Fibroblast of pulmonary artery (primary cell): ENCODE data around the gene ICAM3.

ENCODE experiments used
- DNase-seq: peaks from one replicate; pipeline ENCODE4 v3.0.0-alpha.2; 2010; ENCODE audit warnings: low read depth
- H3K4me3 ChIP-seq: replicated peaks from 2 replicates; pipeline ENCODE4 v1.5.1; 2011; ENCODE audit warnings: low read depth, mild to moderate bottlenecking, control low read depth, low read length, moderate library complexity
- TF ChIP-seq, protein P1 (sequence below): IDR thresholded peaks from 2 replicates; pipeline ENCODE4 v1.5.1; 2011; ENCODE audit warnings: mild to moderate bottlenecking, control low read depth, low read length, inconsistent platforms; ENCODE audit errors: missing control alignments

The ICAM3 gene

GRCh38 chr19:10321874-10322835, 17.3 kb downstream of the ICAM3 start:
- TF ChIP-seq, protein P1, sequence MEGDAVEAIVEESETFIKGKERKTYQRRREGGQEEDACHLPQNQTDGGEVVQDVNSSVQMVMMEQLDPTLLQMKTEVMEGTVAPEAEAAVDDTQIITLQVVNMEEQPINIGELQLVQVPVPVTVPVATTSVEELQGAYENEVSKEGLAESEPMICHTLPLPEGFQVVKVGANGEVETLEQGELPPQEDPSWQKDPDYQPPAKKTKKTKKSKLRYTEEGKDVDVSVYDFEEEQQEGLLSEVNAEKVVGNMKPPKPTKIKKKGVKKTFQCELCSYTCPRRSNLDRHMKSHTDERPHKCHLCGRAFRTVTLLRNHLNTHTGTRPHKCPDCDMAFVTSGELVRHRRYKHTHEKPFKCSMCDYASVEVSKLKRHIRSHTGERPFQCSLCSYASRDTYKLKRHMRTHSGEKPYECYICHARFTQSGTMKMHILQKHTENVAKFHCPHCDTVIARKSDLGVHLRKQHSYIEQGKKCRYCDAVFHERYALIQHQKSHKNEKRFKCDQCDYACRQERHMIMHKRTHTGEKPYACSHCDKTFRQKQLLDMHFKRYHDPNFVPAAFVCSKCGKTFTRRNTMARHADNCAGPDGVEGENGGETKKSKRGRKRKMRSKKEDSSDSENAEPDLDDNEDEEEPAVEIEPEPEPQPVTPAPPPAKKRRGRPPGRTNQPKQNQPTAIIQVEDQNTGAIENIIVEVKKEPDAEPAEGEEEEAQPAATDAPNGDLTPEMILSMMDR, result no peak
- no peak for DNase-seq

GRCh38 chr19:10321417-10321797, 18.0 kb downstream of the ICAM3 start:
- H3K4me3 ChIP-seq, result no peak overlapping the region
- no peak for DNase-seq
- TF ChIP-seq, protein P1, result no peak

More at GRCh38 chr19:10321874-10322835, 17.3 kb downstream of the ICAM3 start:
- H3K4me3 ChIP-seq, result no peak overlapping the region

DNA sequence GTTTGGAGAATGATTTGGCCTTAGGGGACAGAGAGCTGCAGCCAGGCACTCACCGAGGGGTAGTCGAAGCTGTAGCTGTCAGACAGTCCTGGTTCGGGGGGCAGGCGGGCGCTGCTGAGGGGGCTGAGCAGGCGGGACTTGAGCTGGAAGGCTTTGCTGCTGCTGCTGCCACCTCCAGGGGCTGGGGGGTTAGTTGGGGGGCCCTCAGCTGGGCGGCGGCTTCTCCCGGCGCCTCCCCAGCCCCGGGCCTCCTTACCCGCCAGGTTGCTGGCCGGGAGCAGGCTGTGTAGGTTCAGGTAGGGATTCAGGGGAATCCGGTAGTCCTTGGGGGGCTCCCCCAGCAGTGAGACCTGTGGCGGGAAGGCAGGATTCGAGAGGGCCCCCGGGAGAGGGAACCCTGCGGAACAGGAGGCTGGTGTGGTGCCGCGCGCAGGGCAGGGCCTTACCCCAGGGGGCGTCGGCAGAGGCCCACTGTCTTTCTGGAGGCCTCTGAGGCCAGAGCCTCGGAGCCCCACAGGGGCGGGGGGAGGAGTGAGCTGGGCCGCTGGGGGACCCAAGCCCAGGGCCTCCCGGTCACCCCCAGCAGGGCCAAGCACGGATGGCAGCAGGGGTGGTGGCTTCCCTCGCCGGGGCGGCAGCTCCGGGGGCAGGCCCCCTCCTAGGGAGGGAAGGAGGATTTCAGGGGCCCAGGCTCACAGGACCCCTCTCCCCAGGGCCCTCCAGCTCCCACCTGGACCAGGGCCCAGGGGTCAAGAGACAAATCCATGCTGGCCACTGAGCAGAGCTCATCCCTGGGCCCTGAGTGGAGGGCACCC, 18.6 kb downstream of the ICAM3 start:
- H3K4me3 ChIP-seq, result no peak overlapping the region
- DNase-seq, result no peak
- TF ChIP-seq, protein P1, result no peak

- H3K4me3 ChIP-seq, result no peak overlapping the region
- TF ChIP-seq, protein P1, result no peak
- DNase-seq, result no peak
These were observed 20.4 kb downstream of the ICAM3 start for GRCh38 chr19:10318807-10319682.

GRCh38 chr19:10317857-10318462, 21.5 kb downstream of the ICAM3 start:
- TF ChIP-seq, protein P1, result no peak
- H3K4me3 ChIP-seq, result no peak overlapping the region
- DNase-seq, result no peak
